Neural progenitor cell (in vitro differentiated cells): ENCODE measurements around the gene UNC5A. TPM values are rescaled to one million over a fixed set of nuclear protein-coding genes. Genes with fewer than 3 reads are reported as not detected.
A peak's percentile ranks its signal among the peaks of the same experiment; 100 is the strongest.

ENCODE experiments used
- DNase-seq: peaks from one replicate; pipeline ENCODE4 v3.0.0-alpha.2; 2016; ENCODE audit warnings: low spot score
- H2AFZ ChIP-seq: fragments of 200-600 bp; sonication (generic); replicated peaks from 2 replicates; pipeline ENCODE4 v1.6.1; 2016; ENCODE audit warnings: antibody characterized with exemption
- H3F3A ChIP-seq: fragments of 200-600 bp; sonication (generic); 2 replicates; pipeline ENCODE4 v1.6.1; 2016; ENCODE audit warnings: antibody characterized with exemption, low read depth
- H3K27ac ChIP-seq: fragments of 200-600 bp; sonication (generic); 2 replicates; pipeline ENCODE4 v1.5.1; 2016; ENCODE audit warnings: mild to moderate bottlenecking
- H3K27me3 ChIP-seq: fragments of 200-600 bp; sonication (generic); 2 replicates; pipeline ENCODE4 v1.6.1; 2016; ENCODE audit warnings: mild to moderate bottlenecking, moderate library complexity
- H3K36me3 ChIP-seq: fragments of 200-600 bp; sonication (generic); 2 replicates; pipeline ENCODE4 v1.5.1; 2016
- H3K4me1 ChIP-seq: fragments of 200-600 bp; sonication (generic); 2 replicates; pipeline ENCODE4 v1.6.1; 2016; ENCODE audit warnings: mixed run types
- H3K4me2 ChIP-seq: fragments of 200-600 bp; sonication (generic); 2 replicates; pipeline ENCODE4 v1.6.1; 2016
- H3K4me3 ChIP-seq: fragments of 200-600 bp; sonication (generic); 2 replicates; pipeline ENCODE4 v1.5.1; 2016
- H3K79me2 ChIP-seq: fragments of 200-600 bp; sonication (generic); 2 replicates; pipeline ENCODE4 v1.6.1; 2016; ENCODE audit warnings: low read depth
- H3K9ac ChIP-seq: fragments of 200-600 bp; sonication (generic); 2 replicates; pipeline ENCODE4 v1.6.1; 2016
- H3K9me3 ChIP-seq: fragments of 200-600 bp; sonication (generic); 2 replicates; pipeline ENCODE4 v1.5.1; 2016; ENCODE audit warnings: low read depth
- H4K20me1 ChIP-seq: fragments of 200-600 bp; sonication (generic); 2 replicates; pipeline ENCODE4 v1.6.1; 2016; ENCODE audit warnings: low read depth
- H3K27ac Mint-ChIP-seq: 3 replicates; pipeline ENCODE4 v1.8.0; 2021; ENCODE audit warnings: mixed read lengths
- H3K27me3 Mint-ChIP-seq: 2 replicates; pipeline ENCODE4 v1.8.0; 2022; ENCODE audit warnings: low read depth, mild to moderate bottlenecking, inconsistent platforms, moderate library complexity, mixed read lengths; ENCODE audit not compliant: insufficient read depth
- H3K36me3 Mint-ChIP-seq: 3 replicates; pipeline ENCODE4 v1.8.0; 2021; ENCODE audit warnings: mixed read lengths
- H3K4me1 Mint-ChIP-seq: 3 replicates; pipeline ENCODE4 v1.8.0; 2021; ENCODE audit warnings: mixed read lengths
- H3K4me3 Mint-ChIP-seq: 3 replicates; pipeline ENCODE4 v1.8.0; 2021; ENCODE audit warnings: mild to moderate bottlenecking, moderate library complexity, mixed read lengths
- H3K9me3 Mint-ChIP-seq: 3 replicates; pipeline ENCODE4 v1.8.0; 2020; ENCODE audit warnings: mixed read lengths
- CTCF ChIP-seq: fragments of 200-600 bp; sonication (generic); IDR thresholded peaks from 2 replicates; pipeline ENCODE4 v1.5.1; 2017; ENCODE audit warnings: antibody characterized with exemption, mild to moderate bottlenecking
- EZH2 ChIP-seq: fragments of 200-600 bp; sonication (generic); IDR thresholded peaks from 2 replicates; pipeline ENCODE4 v1.6.1; 2017; ENCODE audit warnings: antibody characterized with exemption, mild to moderate bottlenecking, moderate library complexity
- EZH2phosphoT487 ChIP-seq: fragments of 200-600 bp; sonication (generic); IDR thresholded peaks from 2 replicates; pipeline ENCODE4 v1.6.1; 2017; ENCODE audit warnings: antibody characterized with exemption
- total RNA-seq: library from RNA; depleted of rRNA; stranded (reverse); fragments of >200 nt; gene quantifications from 2 replicates; pipeline ENCODE4 v1.2.3, GENCODE V29; 2015; ENCODE audit warnings: low replicate concordance

The UNC5A gene
- total RNA-seq, 1 donor from 2014 or later, result 1.2 TPM

- Histone ChIP-seq H3K4me3 (no peak overlapping the region), H4K20me1 (no peaks in the 10 kb centered on the region), H3K36me3 (no peaks in the 10 kb centered on the region), H2AFZ (no peak overlapping the region), H3K9me3 (no peaks in the 10 kb centered on the region), H3K9ac (no peak overlapping the region), H3K27me3 (peaks cover 12% of the 10 kb centered on the region), H3F3A (peaks cover 28% of the 10 kb centered on the region), H3K27ac (no peak overlapping the region), H3K4me1 (peaks cover 37% of the 10 kb centered on the region), H3K79me2 (no peaks in the 10 kb centered on the region), H3K4me2 (peak overlapping the region; percentile 25)
- no peak overlapping the region for H3K4me3 Mint-ChIP-seq
- H3K9me3 Mint-ChIP-seq, result no peaks in the 10 kb centered on the region
- no peak for DNase-seq
- H3K36me3 Mint-ChIP-seq, result no peaks in the 10 kb centered on the region
- peaks cover 13% of the 10 kb centered on the region for H3K4me1 Mint-ChIP-seq
- H3K27ac Mint-ChIP-seq, result no peak overlapping the region
- TF ChIP-seq EZH2 (no peak), CTCF (no peak), EZH2phosphoT487 (no peak)
- H3K27me3 Mint-ChIP-seq, result peaks cover 24% of the 10 kb centered on the region
Observed at GRCh38 chr5:176789873-176790615, 20.3 kb upstream of the UNC5A start.

GRCh38 chr5:176790941-176791340, 19.4 kb upstream of the UNC5A start:
- no peak for TF ChIP-seq EZH2
- TF ChIP-seq EZH2phosphoT487, result no peak
- no peak for TF ChIP-seq CTCF
- Histone ChIP-seq H3K27ac (no peak overlapping the region), H3K4me1 (peaks cover 36% of the 10 kb centered on the region), H3K9ac (no peak overlapping the region), H3K9me3 (no peaks in the 10 kb centered on the region), H3K4me2 (no peak overlapping the region), H2AFZ (no peak overlapping the region), H3K36me3 (no peaks in the 10 kb centered on the region), H3F3A (peaks cover 20% of the 10 kb centered on the region), H3K4me3 (no peak overlapping the region), H4K20me1 (no peaks in the 10 kb centered on the region), H3K79me2 (no peaks in the 10 kb centered on the region), H3K27me3 (peaks cover 12% of the 10 kb centered on the region)
- H3K27ac Mint-ChIP-seq, result no peak overlapping the region
- no peak overlapping the region for H3K4me3 Mint-ChIP-seq
- H3K4me1 Mint-ChIP-seq, result peaks cover 13% of the 10 kb centered on the region
- peaks cover 28% of the 10 kb centered on the region for H3K27me3 Mint-ChIP-seq
- no peaks in the 10 kb centered on the region for H3K9me3 Mint-ChIP-seq
- DNase-seq, result no peak
- no peaks in the 10 kb centered on the region for H3K36me3 Mint-ChIP-seq

GRCh38 chr5:176792655-176793342, 17.6 kb upstream of the UNC5A start:
- peaks cover 18% of the 10 kb centered on the region for H3K4me1 Mint-ChIP-seq
- H3K4me2 ChIP-seq, result peak overlapping the region; percentile 8
- H3K36me3 Mint-ChIP-seq, result no peaks in the 10 kb centered on the region
- no peak for DNase-seq
- peaks cover 34% of the 10 kb centered on the region for H3K4me1 ChIP-seq
- H3K9me3 Mint-ChIP-seq, result no peaks in the 10 kb centered on the region
- H3K9ac ChIP-seq, result no peak overlapping the region
- H3K4me3 ChIP-seq, result no peak overlapping the region
- H3K79me2 ChIP-seq, result no peaks in the 10 kb centered on the region
- peaks cover 12% of the 10 kb centered on the region for H3K27me3 ChIP-seq
- H3K27ac ChIP-seq, result no peak overlapping the region
- TF ChIP-seq EZH2phosphoT487 (no peak), CTCF (no peak), EZH2 (no peak)
- no peak overlapping the region for H3K4me3 Mint-ChIP-seq
- H3K9me3 ChIP-seq, result no peaks in the 10 kb centered on the region
- H3F3A ChIP-seq, result peaks cover 20% of the 10 kb centered on the region
- H3K36me3 ChIP-seq, result no peaks in the 10 kb centered on the region
- H4K20me1 ChIP-seq, result no peaks in the 10 kb centered on the region
- peak overlapping the region; percentile 72 for H3K27ac Mint-ChIP-seq
- no peak overlapping the region for H2AFZ ChIP-seq
- peaks cover 29% of the 10 kb centered on the region for H3K27me3 Mint-ChIP-seq
